GM15510 (cell line): ENCODE data around the gene LRFN2.

Experiments
- POLR2A ChIP-seq: IDR thresholded peaks from 3 replicates; pipeline ENCODE4 v1.6.1; 2011; ENCODE audit warnings: borderline replicate concordance; ENCODE audit not compliant: insufficient read length; ENCODE audit errors: extremely low read depth

LRFN2 gene

DNA sequence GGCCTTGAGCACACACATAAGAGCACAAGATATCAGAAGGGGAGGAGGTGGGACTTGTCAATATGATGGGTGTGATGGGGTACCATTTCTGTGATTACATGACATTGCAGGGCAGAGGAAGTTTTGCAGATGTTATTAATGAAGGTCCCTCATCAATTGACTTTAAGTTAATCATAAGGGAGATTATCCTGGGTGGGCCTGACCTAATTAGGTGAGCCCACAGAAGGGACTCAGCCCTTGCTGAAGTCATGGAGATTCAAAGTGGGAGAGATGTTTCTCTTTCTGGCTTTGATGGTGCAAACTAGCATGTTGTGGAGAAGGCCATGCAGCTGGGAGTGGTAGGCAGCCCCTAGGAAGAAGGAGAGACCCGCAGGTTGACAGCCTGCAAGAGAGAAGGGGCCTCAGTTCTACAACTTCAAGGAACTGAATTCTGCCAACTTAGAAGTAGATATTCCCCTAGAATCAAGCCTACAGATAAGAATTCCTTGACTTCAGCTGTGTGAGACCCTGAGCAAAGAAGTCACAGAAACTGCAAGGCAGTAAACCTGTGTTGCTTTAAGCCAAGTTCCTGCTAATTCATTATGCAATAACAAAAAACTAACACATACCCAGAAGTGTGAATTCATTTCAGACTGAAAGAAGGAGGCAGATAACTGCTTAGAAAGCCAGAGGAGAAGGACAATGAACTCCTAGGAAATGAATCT is 131.3 kb downstream of the LRFN2 start:
- no peak for TF ChIP-seq POLR2A

DNA sequence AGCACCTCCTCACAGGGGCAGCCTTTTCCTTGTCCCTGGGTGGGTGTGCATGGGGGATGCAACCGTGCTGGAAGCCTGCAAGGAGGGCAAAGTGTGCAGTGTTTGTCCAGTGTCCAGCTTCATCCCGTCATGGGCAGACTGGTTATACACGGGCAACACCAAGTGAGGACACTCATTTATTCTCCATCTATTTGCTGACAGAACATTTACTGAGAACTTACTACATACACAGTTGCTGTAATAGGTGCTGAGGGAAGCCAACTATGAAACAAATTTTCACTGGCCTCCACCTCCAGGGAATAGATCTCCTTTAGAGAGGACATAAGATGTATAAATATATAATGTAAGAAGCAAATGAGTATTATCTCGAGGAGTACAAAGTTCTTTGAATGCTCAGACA is 136.7 kb downstream of the LRFN2 start:
- TF ChIP-seq POLR2A: no peak

DNA sequence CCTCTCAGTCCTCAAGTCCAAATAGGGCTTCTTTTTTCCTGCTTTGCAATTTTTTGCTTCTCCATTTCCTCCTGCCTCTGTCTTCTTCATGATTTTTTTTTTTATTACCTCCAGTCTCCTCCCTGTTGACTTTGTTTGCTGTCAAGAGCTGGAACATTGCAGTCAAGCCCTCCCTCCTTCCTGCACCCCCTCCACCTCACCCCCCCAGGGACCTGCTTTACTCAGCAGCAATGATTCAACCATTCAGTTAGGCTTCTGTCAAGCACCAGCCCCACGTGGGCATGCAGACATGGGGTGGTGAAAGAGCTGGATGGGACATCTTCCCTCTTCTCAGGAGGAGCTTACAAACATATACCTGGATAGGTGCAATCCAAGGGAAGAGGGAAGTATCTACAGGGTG is 142.4 kb downstream of the LRFN2 start:
- TF ChIP-seq POLR2A: no peak

DNA sequence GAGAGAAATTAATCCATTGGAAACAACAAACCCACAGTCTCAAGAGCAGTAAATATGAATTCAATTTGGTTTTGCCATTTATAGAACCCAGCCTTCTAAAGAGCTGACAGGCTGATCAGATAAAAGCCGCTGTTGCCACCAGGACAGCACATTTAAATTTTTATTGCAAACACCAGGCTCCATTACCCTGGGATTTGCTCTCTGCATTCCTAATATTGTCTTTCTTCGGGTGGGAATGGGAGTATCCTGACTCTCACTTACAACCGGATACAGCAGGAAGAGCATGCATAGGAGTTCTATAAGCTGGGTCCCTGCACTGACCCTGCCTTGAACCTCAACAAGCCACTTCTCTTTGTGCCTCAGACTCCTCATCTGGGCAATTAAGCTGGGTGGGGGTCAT is 142.9 kb downstream of the LRFN2 start:
- no peak for TF ChIP-seq POLR2A

DNA sequence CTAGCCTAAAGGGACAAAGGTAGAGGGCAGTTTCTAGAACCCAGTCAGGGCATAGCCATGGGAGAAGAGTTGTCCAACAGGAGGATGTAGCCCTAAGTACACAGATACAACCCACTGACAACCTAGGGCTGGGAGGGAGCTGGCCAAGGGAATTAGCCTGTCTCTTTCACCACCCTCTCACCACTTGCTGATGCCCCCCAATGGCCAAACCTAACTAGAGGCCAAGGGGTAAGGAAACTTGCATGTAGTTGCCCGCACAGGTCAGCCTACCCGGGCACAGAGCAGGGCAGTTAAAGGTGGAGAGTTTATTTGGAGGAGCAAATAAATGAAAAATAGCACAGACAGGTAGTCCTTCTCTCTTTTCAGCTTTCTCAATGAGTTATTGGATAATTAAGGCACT is 143.3 kb downstream of the LRFN2 start:
- TF ChIP-seq POLR2A: no peak

DNA sequence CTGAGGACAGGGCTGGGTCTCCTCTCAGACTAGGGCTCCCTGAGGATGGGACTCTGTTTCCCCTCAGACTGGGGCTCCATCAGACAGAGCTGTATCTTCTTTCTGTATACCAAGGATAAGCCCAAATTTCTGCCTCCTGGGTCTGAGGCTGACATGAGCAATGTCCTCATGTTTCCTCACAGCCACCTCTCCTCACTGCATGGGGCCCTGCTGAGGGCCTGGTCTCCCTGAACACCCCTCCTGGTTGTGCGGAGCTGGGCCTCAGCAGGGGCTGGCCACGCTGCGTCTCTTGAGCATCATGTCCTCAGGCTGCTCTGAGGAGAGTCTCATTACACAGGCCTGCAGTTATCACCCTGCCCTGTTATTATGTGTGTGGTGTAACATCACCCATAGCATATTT is 144.6 kb downstream of the LRFN2 start:
- TF ChIP-seq POLR2A: no peak

DNA sequence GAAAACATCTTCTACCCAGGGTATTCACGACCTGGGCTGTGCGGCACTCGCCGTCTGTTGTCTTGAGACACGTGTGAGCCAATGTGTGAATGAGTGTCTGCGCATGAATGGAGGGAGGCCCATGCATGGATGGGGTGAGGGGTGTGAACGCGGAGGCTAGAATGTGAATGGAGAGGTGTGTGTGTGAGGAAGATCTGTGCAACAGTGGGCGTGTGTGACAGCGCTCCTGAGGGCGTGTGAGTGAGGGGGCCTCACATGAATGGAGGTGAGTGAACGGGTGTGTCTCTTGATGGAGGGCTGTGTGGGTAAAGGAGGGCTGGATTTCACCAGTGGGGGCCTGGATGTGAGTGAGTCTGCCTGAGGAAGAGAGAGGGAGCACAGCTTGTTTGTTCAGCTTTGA is 146.0 kb downstream of the LRFN2 start:
- TF ChIP-seq POLR2A: no peak

DNA sequence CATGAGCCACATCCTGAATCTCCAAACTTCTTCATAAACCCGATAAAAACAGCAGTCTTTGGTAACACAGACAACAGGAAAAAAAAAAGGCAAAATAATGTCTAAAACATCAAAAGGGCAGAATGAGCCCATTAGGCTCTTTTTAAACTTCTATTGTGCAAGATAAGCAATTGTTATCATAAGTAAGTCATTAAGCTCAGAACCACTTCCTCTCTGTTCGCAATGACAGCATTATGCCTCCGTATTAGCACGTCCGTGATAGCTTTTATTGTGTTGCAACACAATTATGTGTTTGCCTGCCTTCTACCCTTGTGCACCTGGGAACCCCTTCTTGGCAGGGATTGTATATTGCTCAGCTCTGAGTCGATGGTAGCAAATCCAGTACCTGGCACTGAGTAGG is 147.1 kb downstream of the LRFN2 start:
- TF ChIP-seq POLR2A: no peak

DNA sequence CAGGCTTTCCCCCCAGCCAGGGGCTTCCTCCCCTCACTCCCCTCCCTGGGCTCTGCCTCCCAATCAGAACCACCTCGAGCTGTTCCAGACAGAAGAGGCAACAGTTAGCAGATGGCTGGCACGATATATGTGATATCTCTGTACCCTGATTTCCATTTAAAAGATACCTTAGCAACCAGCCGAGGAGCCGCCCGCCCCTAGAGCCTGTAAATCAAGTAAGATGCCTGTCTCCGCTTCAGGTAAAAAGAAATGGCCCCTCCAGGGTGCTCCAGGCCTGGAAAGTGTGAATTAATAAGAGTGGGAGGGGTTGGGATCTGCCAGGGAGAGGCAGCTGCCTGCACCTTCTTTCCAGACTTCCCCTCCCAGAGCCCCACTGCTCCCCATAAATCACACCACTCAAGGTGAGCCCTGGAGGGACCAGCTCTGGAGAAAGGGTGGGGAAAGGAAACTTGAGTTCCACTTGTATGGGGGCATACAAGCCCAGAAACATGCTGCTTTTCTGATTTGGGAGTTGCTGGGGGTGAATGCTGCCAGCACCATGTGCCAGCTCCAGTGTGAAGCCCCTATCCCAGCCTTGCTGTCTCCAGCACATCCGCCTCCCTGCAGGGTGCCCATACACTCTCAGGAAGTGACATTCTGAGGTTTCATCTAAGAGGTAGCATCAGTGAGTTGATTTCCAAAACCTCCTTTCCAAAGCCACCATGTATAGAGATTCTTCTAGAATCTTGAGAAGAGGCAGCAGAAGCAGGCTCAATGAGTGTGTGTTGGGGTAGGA is 148.0 kb downstream of the LRFN2 start:
- no peak for TF ChIP-seq POLR2A

DNA sequence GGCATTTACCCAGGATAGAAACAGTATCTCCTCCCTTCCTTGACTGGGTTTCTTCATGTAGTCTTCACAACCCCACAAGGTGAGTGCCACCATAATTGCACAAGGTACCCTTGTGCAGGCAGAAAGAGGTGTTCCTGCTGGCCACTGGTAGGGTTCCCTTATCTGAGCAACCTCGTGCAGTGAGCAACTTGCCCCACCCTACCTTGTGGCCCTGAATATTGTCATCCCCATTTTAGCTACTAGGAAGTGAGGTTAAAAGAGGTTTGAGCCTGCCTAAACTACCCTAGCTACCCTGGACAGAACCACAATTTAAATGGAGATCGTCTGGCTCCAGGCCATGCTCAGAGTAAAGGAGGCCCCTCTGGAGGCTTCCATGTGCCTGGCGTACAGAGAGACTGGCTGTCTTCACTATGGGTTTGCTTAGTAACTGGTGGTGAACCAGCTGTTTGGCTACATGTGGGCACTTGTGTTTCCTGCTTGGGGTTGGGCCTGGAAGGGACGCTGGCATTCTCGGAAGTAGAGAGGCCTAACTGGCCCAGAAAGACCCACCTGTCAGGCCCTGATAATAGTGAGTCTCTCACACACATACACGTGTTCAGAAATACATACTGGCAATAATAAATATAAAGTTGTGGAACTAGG is 148.8 kb downstream of the LRFN2 start:
- no peak for TF ChIP-seq POLR2A

DNA sequence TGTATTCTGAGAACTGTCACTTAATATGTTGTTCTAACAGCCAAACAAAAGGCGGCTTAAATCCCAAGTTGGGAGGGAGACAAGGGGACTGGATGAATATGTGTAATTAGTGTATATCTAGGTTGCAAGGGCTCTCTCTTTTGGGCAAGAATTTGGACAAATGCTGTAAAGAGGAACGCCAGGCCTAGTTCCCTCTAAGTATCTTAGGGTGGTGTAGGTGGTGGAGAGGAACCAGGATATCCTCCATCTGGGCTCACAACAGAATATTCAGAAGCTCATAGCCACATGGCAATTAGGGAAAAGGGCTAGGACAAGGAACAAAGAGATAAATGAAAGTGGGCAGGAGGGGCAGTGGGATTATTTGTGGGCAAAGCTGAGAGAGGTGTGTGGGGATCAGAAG is 149.5 kb downstream of the LRFN2 start:
- TF ChIP-seq POLR2A: no peak

DNA sequence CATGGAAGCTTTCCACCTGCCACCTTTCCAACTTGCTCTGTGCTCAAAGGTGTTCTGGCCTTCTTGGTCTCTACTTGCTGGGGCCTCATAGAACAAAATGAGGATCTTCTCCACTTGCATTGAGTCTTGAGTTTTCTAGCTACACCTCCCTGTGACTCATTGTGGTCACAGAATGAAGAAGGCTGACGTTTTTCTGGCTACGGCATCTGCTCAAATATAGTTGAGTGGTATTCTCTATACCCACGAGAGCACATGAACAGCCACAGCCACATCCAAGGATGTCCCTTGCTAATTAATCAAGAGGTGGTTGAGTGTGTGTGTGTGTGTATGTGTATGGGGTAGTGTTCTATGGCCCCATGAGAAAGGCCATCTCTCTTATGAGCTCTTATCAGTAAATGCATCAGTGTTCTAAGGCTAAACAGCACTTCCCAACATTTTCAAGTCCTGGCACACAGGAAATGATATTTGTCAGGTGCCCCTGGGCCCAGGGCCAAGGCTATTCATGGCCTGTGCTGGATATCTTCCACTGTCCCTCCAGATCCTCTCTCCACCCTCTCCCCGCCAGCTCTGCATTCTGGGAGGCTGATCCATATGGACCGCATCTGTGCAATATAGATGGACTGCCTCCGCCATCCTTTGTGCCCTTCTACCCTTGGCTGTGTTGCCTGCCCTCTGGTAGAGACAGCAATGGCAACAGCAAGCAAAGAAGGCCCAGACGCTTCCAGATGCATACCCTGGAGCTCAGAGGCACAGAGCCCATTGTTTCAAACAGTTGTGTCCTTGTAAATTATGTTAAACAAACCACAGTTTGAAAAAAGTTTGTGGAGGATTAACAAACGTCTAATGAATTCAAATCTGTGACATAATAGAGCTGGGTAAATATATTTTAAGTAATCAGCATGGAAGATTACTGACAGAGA is 150.2 kb downstream of the LRFN2 start:
- no peak for TF ChIP-seq POLR2A

DNA sequence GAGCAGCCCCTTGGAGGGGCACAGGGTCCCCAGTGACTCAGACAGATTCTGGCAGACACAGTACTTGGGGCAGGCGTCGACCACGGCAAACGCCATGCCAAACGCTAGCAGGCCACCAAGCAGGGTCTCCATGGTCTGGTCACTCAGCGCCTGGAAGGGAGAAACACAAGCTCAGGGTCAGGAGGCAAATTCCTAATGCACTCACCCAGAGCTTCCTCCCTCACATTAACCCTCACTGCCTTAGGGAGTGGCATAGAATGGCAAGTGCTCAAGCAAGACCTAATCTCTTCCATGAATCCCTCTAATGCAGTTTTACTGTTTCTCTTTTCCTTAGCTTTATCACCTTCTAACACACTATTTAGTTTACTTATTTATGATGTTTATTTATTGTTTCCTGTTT is 154.2 kb downstream of the LRFN2 start:
- no peak for TF ChIP-seq POLR2A

DNA sequence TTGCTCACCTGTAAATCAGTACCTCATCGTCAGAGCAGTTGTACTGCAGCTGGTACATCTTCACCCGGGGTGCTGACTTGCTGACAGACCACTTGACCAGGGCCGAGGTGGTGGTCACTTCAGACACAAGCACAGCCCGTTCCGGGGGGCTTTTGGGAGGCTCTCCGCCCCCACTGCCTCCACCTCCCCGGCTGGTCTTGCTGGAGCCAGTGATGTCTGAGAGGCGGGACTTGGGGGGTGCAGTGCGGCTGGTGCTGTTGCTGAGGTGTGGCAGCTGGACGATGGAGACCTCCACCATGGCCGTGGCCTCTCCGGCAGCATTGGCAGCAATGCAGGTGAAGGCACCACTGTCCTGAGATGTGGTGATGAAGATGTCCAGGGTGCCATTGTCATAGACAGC is 155.5 kb downstream of the LRFN2 start:
- TF ChIP-seq POLR2A: no peak

DNA sequence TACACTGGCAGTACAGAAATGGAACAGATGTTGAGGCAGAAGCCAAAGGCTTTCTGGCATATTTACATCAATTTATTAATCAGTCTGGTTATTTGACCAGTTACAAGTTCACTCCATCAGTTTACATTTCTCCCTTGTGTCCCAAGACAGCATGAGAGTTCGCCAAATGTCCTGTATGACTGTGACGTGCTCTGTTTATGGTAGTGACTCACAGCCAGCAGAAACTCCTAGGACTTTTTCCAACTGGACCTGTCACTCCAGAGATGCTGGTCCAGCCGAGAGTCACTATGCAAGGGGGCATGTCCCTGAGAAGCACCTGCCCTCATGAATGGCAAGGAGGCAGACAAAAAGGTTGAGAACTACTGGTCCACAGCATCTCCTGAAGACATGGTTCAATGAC is 160.0 kb downstream of the LRFN2 start:
- TF ChIP-seq POLR2A: no peak
